H9 (cell line): ENCODE data around the gene SLAMF1. TPM values are rescaled to one million over a fixed set of nuclear protein-coding genes. Genes with fewer than 3 reads are reported as not detected.

Experiments
- DNase-seq: peaks from one replicate; pipeline ENCODE4 v3.0.0-alpha.2; 2017
- H2AFZ ChIP-seq: one replicate; pipeline ENCODE4 v1.6.1; 2013; ENCODE audit warnings: mild to moderate bottlenecking, low read length, control low read depth, moderate library complexity
- H2AK5ac ChIP-seq: 2 replicates; pipeline ENCODE4 v1.6.1; 2013; ENCODE audit warnings: low read length, control low read depth, mixed read lengths; ENCODE audit not compliant: insufficient read length
- H2BK120ac ChIP-seq: one replicate; pipeline ENCODE4 v1.6.1; 2013; ENCODE audit warnings: low read depth, mild to moderate bottlenecking, low read length, control low read depth, inconsistent platforms; ENCODE audit not compliant: poor library complexity, severe bottlenecking
- H2BK12ac ChIP-seq: 2 replicates; pipeline ENCODE4 v1.6.1; 2013; ENCODE audit warnings: low read length, control low read depth, mixed read lengths, low read depth; ENCODE audit not compliant: insufficient read length
- H2BK15ac ChIP-seq: 2 replicates; pipeline ENCODE4 v1.6.1; 2013; ENCODE audit warnings: low read depth, low read length, control low read depth
- H2BK20ac ChIP-seq: one replicate; pipeline ENCODE4 v1.6.1; 2013; ENCODE audit warnings: low read depth, mild to moderate bottlenecking, low read length, control low read depth, inconsistent platforms; ENCODE audit not compliant: poor library complexity, severe bottlenecking
- H2BK5ac ChIP-seq: 2 replicates; pipeline ENCODE4 v1.6.1; 2013; ENCODE audit warnings: low read length, control low read depth, mixed read lengths; ENCODE audit not compliant: insufficient read length
- H3K14ac ChIP-seq: 2 replicates; pipeline ENCODE4 v1.6.1; 2013; ENCODE audit warnings: low read length, control low read depth; ENCODE audit not compliant: insufficient read depth
- H3K18ac ChIP-seq: 2 replicates; pipeline ENCODE4 v1.6.1; 2013; ENCODE audit warnings: low read depth, mild to moderate bottlenecking, mixed read lengths, low read length, control low read depth; ENCODE audit not compliant: insufficient read length
- H3K23ac ChIP-seq: 2 replicates; pipeline ENCODE4 v1.6.1; 2013; ENCODE audit warnings: low read length, control low read depth, mixed read lengths, low read depth; ENCODE audit not compliant: insufficient read length
- H3K23me2 ChIP-seq: 2 replicates; pipeline ENCODE4 v1.6.1; 2013; ENCODE audit warnings: low read depth, mild to moderate bottlenecking, mixed read lengths, low read length, control low read depth; ENCODE audit not compliant: insufficient read length, poor library complexity, severe bottlenecking
- H3K27ac ChIP-seq: 2 replicates; pipeline ENCODE4 v1.5.1; 2013; ENCODE audit warnings: low read length, control low read depth, mixed read lengths, low read depth; ENCODE audit not compliant: insufficient read length
- H3K27me3 ChIP-seq: 2 replicates; pipeline ENCODE4 v1.6.1; 2013; ENCODE audit warnings: low read length, control low read depth, inconsistent platforms; ENCODE audit not compliant: insufficient read depth
- H3K4ac ChIP-seq: 2 replicates; pipeline ENCODE4 v1.6.1; 2013; ENCODE audit warnings: low read depth, mild to moderate bottlenecking, control low read depth, inconsistent platforms, low read length, moderate library complexity
- H3K4me1 ChIP-seq: 2 replicates; pipeline ENCODE4 v1.6.1; 2013; ENCODE audit warnings: low read length, control low read depth, inconsistent platforms; ENCODE audit not compliant: insufficient read depth
- H3K4me2 ChIP-seq: 2 replicates; pipeline ENCODE4 v1.6.1; 2013; ENCODE audit warnings: low read length, control low read depth, mixed read lengths; ENCODE audit not compliant: insufficient read length, insufficient read depth
- H3K56ac ChIP-seq: 2 replicates; pipeline ENCODE4 v1.6.1; 2013; ENCODE audit warnings: low read depth, mild to moderate bottlenecking, mixed read lengths, low read length, control low read depth; ENCODE audit not compliant: insufficient read length
- H3K79me1 ChIP-seq: 2 replicates; pipeline ENCODE4 v1.6.1; 2013; ENCODE audit warnings: low read depth, mild to moderate bottlenecking, moderate library complexity, low read length, control low read depth, inconsistent platforms; ENCODE audit not compliant: insufficient read depth, poor library complexity, severe bottlenecking
- H3K79me2 ChIP-seq: 2 replicates; pipeline ENCODE4 v1.6.1; 2013; ENCODE audit warnings: low read length, control low read depth, inconsistent platforms; ENCODE audit not compliant: insufficient read depth
- H3K9ac ChIP-seq: 2 replicates; pipeline ENCODE4 v1.6.1; 2013; ENCODE audit warnings: low read length, control low read depth, mixed read lengths; ENCODE audit not compliant: insufficient read length; ENCODE audit errors: extremely low read depth
- H3K9me3 ChIP-seq: one replicate; pipeline ENCODE4 v1.6.1; 2013; ENCODE audit warnings: low read depth, low read length, inconsistent platforms; ENCODE audit not compliant: control insufficient read depth
- H3T11ph ChIP-seq: one replicate; pipeline ENCODE4 v1.6.1; 2013; ENCODE audit warnings: mild to moderate bottlenecking, low read length, control low read depth, inconsistent platforms
- H4K20me1 ChIP-seq: one replicate; pipeline ENCODE4 v1.6.1; 2013; ENCODE audit not compliant: control insufficient read depth, insufficient read length, insufficient read depth
- H4K5ac ChIP-seq: 2 replicates; pipeline ENCODE4 v1.6.1; 2013; ENCODE audit warnings: low read depth, mild to moderate bottlenecking, mixed read lengths, low read length, control low read depth; ENCODE audit not compliant: insufficient read length
- H4K8ac ChIP-seq: replicated peaks from 2 replicates; pipeline ENCODE4 v1.6.1; 2013; ENCODE audit warnings: low read length, control low read depth, mixed read lengths, low read depth; ENCODE audit not compliant: insufficient read length
- H4K91ac ChIP-seq: 2 replicates; pipeline ENCODE4 v1.6.1; 2013; ENCODE audit warnings: low read depth, mild to moderate bottlenecking, moderate library complexity, mixed read lengths, low read length, control low read depth; ENCODE audit not compliant: insufficient read length
- H3K27ac Mint-ChIP-seq, 3 experiments: 2 replicates in 2 of 3; 3 replicates in 1 of 3; pipeline ENCODE4 v1.8.0; 2020 to 2021; ENCODE audit warnings: mixed read lengths in 3 of 3, mild to moderate bottlenecking in 1 of 3, moderate library complexity in 1 of 3
- H3K27me3 Mint-ChIP-seq: 2 replicates; pipeline ENCODE4 v1.8.0; 2021; ENCODE audit warnings: low read depth, mild to moderate bottlenecking, moderate library complexity, mixed read lengths
- H3K36me3 Mint-ChIP-seq, 3 experiments: 2 replicates in 2 of 3; 3 replicates in 1 of 3; pipeline ENCODE4 v1.8.0; 2020 to 2021; ENCODE audit warnings: low read depth in 3 of 3, mixed read lengths in 3 of 3; ENCODE audit not compliant: insufficient read depth in 1 of 3
- H3K4me1 Mint-ChIP-seq, 2 experiments: 2 replicates each; pipeline ENCODE4 v1.8.0; 2020; ENCODE audit warnings: mixed read lengths in 2 of 2
- H3K4me3 Mint-ChIP-seq, 2 experiments: 2 replicates in 1 of 2; 3 replicates in 1 of 2; pipeline ENCODE4 v1.8.0; 2020 to 2021; ENCODE audit warnings: mild to moderate bottlenecking in 2 of 2, mixed read lengths in 2 of 2, moderate library complexity in 1 of 2
- H3K9me3 Mint-ChIP-seq, 2 experiments: 2 replicates in 1 of 2; 3 replicates in 1 of 2; pipeline ENCODE4 v1.8.0; 2020; ENCODE audit warnings: mild to moderate bottlenecking in 2 of 2, mixed read lengths in 2 of 2, moderate library complexity in 1 of 2
- WGBS: extraction: QIAGEN DNeasy Blood & Tissue Kit; methylation state at CpG from one replicate; pipeline ENCODE4 v1.1.7; 2013; ENCODE audit warnings: missing lambda C conversion rate, low lambda C conversion rate, mixed read lengths; ENCODE audit not compliant: insufficient read length; ENCODE audit errors: extremely low coverage; 5-methylcytosine and 5-hydroxymethylcytosine counted together
- total RNA-seq: library from RNA; stranded (reverse); gene quantifications from 2 replicates; pipeline ENCODE4 v1.2.1, GENCODE V29; 2021
- TF ChIP-seq, protein P1 (sequence below): fragments of 200-600 bp; sonication (generic); conservative IDR thresholded peaks from 3 replicates; pipeline ENCODE4 v1.8.0; 2021; ENCODE audit warnings: antibody characterized with exemption, mild to moderate bottlenecking

The SLAMF1 gene
- total RNA-seq, 1 experiment from 2014 or later: not detected

DNA sequence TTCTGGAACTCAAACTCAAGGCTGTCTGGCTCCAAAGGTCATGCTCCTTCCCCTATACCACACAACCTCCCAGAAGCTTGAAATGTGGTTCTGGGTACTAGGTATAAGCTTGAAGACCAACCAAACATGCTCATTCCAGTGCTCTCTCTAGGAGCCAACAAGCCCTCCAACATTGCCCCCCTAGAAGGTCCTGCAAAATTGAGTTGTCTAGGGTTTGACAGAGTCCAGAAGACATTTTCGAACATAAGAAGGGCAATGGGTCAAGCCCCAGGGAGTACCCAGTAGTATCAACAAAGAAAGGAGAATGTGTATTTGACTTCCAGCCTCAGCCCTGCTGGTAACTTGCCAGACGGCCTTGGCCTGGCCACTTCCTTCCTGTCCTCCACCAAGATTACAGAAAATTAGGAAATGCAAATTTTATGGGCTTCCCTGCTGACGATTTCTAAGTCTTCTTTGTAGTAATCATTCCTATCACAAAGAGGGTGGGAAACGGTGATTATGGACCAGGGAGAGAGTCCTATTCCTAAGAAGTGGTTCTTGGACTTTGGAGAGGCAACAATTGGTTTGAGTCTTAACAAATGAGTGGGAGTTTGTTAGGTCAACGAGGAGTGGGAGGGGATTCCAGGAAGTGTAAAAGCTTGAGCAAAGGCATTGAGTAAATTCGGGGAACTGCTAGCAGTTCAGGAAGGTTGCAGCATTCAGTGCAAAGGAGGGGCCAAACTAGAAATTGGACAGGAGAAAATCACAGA, 18.7 kb upstream of the SLAMF1 start:
- H3K4me1 ChIP-seq: peaks cover 2% of the 10 kb centered on the region; the same call in 1 of the 2 replicates
- H3K36me3 Mint-ChIP-seq: peaks cover 3 to 30% (median 12%) of the 10 kb centered on the region in 3 experiments; a peak in 6 of 7 replicates
- WGBS: no CpG with 5 or more reads among the region's 6 CpGs
- no peak overlapping the region for H3K14ac ChIP-seq
- H3K9me3 ChIP-seq: no peaks in the 10 kb centered on the region
- H3K79me2 ChIP-seq: no peaks in the 10 kb centered on the region
- H2BK5ac ChIP-seq: no peak overlapping the region
- TF ChIP-seq, protein P1, sequence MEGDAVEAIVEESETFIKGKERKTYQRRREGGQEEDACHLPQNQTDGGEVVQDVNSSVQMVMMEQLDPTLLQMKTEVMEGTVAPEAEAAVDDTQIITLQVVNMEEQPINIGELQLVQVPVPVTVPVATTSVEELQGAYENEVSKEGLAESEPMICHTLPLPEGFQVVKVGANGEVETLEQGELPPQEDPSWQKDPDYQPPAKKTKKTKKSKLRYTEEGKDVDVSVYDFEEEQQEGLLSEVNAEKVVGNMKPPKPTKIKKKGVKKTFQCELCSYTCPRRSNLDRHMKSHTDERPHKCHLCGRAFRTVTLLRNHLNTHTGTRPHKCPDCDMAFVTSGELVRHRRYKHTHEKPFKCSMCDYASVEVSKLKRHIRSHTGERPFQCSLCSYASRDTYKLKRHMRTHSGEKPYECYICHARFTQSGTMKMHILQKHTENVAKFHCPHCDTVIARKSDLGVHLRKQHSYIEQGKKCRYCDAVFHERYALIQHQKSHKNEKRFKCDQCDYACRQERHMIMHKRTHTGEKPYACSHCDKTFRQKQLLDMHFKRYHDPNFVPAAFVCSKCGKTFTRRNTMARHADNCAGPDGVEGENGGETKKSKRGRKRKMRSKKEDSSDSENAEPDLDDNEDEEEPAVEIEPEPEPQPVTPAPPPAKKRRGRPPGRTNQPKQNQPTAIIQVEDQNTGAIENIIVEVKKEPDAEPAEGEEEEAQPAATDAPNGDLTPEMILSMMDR: no peak
- H4K5ac ChIP-seq: no peak overlapping the region
- no peak overlapping the region for H3T11ph ChIP-seq
- H4K8ac ChIP-seq: no peak overlapping the region
- H3K56ac ChIP-seq: no peak overlapping the region
- peak overlapping the region; percentile 71 for H3K27ac ChIP-seq
- H2BK120ac ChIP-seq: no peak overlapping the region
- H2AK5ac ChIP-seq: no peak overlapping the region
- DNase-seq: no peak
- H3K18ac ChIP-seq: no peak overlapping the region
- H3K23me2 ChIP-seq: no peaks in the 10 kb centered on the region
- no peaks in the 10 kb centered on the region for H3K27me3 Mint-ChIP-seq
- H3K4me3 Mint-ChIP-seq: no peak overlapping the region
- H3K27ac Mint-ChIP-seq: peak overlapping the region; percentile 31 to 74 (median 72)
- no peak overlapping the region for H3K4ac ChIP-seq
- no peaks in the 10 kb centered on the region for H4K20me1 ChIP-seq
- H2AFZ ChIP-seq: no peak overlapping the region
- no peak overlapping the region for H3K4me2 ChIP-seq
- H3K23ac ChIP-seq: no peak overlapping the region
- H2BK20ac ChIP-seq: no peak overlapping the region
- H3K9me3 Mint-ChIP-seq: peaks cover 15 to 26% of the 10 kb centered on the region in 2 experiments
- H3K9ac ChIP-seq: no peak overlapping the region
- H3K4me1 Mint-ChIP-seq: peaks cover 12 to 24% of the 10 kb centered on the region in 2 experiments
- H4K91ac ChIP-seq: no peak overlapping the region
- H2BK15ac ChIP-seq: no peak overlapping the region
- H3K79me1 ChIP-seq: no peaks in the 10 kb centered on the region
- no peak overlapping the region for H2BK12ac ChIP-seq
- no peaks in the 10 kb centered on the region for H3K27me3 ChIP-seq
